Neural progenitor cell (in vitro differentiated cells): Measurements from ENCODE around the gene LDHD.

Experiments used
- EZH2 ChIP-seq: fragments of 200-600 bp; sonication (generic); IDR thresholded peaks from 2 replicates; pipeline ENCODE4 v1.6.1; 2017; ENCODE audit warnings: antibody characterized with exemption, mild to moderate bottlenecking, moderate library complexity
- EZH2phosphoT487 ChIP-seq: fragments of 200-600 bp; sonication (generic); IDR thresholded peaks from 2 replicates; pipeline ENCODE4 v1.6.1; 2017; ENCODE audit warnings: antibody characterized with exemption
- TF ChIP-seq, protein P1 (sequence below): fragments of 200-600 bp; sonication (generic); IDR thresholded peaks from 2 replicates; pipeline ENCODE4 v1.5.1; 2017; ENCODE audit warnings: antibody characterized with exemption, mild to moderate bottlenecking

DNA sequence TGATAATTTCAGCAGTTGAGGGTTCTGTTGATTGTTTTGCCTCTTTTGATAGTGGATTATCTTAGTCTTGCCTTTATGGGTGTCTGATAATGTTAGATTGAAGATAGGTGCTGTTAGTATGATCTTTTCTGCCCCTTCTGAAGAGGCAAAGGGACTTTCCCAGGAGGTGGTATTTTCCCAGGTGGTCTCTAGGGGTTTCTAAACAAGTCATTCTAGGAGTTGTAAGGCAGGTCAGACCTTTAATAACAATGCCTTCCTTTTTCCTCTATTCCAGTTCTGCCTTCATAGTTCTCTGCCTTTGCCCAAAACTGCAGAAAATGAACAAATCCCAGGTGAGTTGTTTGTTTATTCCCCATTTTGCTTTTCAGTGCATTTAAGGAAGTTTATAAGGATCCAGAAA lies 36.1 kb upstream of the LDHD start:
- no peak for TF ChIP-seq EZH2
- TF ChIP-seq, protein P1, sequence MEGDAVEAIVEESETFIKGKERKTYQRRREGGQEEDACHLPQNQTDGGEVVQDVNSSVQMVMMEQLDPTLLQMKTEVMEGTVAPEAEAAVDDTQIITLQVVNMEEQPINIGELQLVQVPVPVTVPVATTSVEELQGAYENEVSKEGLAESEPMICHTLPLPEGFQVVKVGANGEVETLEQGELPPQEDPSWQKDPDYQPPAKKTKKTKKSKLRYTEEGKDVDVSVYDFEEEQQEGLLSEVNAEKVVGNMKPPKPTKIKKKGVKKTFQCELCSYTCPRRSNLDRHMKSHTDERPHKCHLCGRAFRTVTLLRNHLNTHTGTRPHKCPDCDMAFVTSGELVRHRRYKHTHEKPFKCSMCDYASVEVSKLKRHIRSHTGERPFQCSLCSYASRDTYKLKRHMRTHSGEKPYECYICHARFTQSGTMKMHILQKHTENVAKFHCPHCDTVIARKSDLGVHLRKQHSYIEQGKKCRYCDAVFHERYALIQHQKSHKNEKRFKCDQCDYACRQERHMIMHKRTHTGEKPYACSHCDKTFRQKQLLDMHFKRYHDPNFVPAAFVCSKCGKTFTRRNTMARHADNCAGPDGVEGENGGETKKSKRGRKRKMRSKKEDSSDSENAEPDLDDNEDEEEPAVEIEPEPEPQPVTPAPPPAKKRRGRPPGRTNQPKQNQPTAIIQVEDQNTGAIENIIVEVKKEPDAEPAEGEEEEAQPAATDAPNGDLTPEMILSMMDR, result no peak
- TF ChIP-seq EZH2phosphoT487, result no peak
